Measurements from ENCODE around the gene PHF1.

DNA sequence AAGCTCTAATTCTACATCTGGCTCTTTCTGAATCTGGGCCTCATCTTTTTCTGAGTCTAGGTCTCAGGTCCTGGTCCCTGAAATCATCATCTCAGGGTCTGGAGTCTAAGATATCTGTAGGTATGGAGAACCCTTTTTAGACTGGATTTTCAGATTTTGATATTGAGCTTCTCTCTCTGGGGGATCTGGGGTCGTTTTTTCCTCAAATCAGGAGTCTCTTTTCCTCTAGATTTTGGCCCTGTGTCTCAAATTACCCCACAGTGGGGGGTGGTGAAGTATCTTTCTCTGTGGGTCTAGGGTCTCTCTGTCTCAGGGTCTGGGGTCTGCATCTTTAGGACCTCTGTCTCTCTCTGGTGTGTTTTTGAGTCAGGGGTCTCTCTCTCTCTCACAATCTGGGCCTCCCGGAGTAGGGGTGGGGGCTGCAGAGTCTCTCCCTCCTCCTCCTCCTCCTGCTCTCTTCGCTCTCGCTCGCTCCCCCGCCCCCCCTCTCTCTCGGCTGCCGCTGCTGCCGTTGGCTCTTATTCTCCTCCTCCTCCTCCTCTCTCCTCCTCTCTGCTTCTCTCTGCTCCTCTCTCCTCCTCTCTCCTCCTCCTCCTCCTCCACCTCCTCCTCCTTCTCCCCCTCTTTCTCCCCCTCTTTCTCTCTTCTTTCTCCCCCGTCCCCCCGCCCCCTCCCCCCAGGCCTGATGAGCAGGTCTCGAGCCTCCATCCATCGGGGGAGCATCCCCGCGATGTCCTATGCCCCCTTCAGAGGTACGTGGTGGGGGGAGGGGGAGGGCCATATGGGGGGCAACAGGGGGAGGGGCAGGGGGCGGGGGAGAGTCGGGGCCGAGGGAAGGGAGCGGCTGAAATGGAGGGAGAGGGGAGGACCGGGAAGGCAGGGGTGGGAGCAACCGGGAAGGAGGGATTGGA is 9.0 kb downstream of the PHF1 start, which contains the start of gene SYNGAP1:
- TF ChIP-seq GABPA (IDR thresholded peaks at IDR 0.05; ENCODE audit: low read depth, low read length) (no peak), GABPA (CRISPR knock-in tag; IDR thresholded peaks at IDR 0.05; ENCODE audit: low read depth) (no peak), PHF20 (CRISPR knock-in tag; IDR thresholded peaks at IDR 0.05) (no peak), POLR2AphosphoS5 (IDR thresholded peaks at IDR 0.05; ENCODE audit: low read depth, low read length) (no peak), ZNF841 (CRISPR knock-in tag; IDR thresholded peaks at IDR 0.05; ENCODE audit: borderline replicate concordance) (no peak), XRCC5 (optimal IDR thresholded peaks at IDR 0.05; ENCODE audit: low read length) (no peak), RAD21 (CRISPR knock-in tag; IDR thresholded peaks at IDR 0.05) (no peak), NR2C2 (CRISPR knock-in tag; IDR thresholded peaks at IDR 0.05; ENCODE audit: borderline replicate concordance) (no peak), JUNB (CRISPR knock-in tag; IDR thresholded peaks at IDR 0.05; ENCODE audit: borderline replicate concordance) (no peak)
- TF ChIP-seq, protein P1, sequence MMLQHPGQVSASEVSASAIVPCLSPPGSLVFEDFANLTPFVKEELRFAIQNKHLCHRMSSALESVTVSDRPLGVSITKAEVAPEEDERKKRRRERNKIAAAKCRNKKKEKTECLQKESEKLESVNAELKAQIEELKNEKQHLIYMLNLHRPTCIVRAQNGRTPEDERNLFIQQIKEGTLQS (CRISPR knock-in tag; IDR thresholded peaks at IDR 0.05): no peak
- TF ChIP-seq, protein P2, sequence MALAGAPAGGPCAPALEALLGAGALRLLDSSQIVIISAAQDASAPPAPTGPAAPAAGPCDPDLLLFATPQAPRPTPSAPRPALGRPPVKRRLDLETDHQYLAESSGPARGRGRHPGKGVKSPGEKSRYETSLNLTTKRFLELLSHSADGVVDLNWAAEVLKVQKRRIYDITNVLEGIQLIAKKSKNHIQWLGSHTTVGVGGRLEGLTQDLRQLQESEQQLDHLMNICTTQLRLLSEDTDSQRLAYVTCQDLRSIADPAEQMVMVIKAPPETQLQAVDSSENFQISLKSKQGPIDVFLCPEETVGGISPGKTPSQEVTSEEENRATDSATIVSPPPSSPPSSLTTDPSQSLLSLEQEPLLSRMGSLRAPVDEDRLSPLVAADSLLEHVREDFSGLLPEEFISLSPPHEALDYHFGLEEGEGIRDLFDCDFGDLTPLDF (CRISPR knock-in tag; IDR thresholded peaks at IDR 0.05): no peak
- TF ChIP-seq, protein P3, sequence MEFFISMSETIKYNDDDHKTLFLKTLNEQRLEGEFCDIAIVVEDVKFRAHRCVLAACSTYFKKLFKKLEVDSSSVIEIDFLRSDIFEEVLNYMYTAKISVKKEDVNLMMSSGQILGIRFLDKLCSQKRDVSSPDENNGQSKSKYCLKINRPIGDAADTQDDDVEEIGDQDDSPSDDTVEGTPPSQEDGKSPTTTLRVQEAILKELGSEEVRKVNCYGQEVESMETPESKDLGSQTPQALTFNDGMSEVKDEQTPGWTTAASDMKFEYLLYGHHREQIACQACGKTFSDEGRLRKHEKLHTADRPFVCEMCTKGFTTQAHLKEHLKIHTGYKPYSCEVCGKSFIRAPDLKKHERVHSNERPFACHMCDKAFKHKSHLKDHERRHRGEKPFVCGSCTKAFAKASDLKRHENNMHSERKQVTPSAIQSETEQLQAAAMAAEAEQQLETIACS (CRISPR knock-in tag; IDR thresholded peaks at IDR 0.05): no peak
